ENCODE measurements around the gene PPP1R18. TPM values are rescaled to one million over a fixed set of nuclear protein-coding genes. Genes with fewer than 3 reads are reported as not detected.

The PPP1R18 gene
- total RNA-seq, 1 donor from 2014 or later: 77.3 TPM

GRCh38 chr6:30640481-30640880 lies 46.0 kb downstream of the PPP1R18 start:
- TF ChIP-seq CTCF (conservative IDR thresholded peaks at IDR 0.05; ENCODE audit: low read depth, low read length): no peak
- DNase-seq (ENCODE audit: low read depth): no peak
- no peak overlapping the region for H3K4me3 ChIP-seq (ENCODE audit: low read depth, low read length)

GRCh38 chr6:30635834-30636233 lies 50.6 kb downstream of the PPP1R18 start:
- DNase-seq (ENCODE audit: low read depth): no peak
- H3K4me3 ChIP-seq (ENCODE audit: low read depth, low read length): no peak overlapping the region
- TF ChIP-seq CTCF (conservative IDR thresholded peaks at IDR 0.05; ENCODE audit: low read depth, low read length): no peak

GRCh38 chr6:30626484-30627366 lies 59.7 kb downstream of the PPP1R18 start, which contains the start of gene ATAT1:
TSS of gene ATAT1 (plus strand) at chr6:30626874.
- no peak for DNase-seq (ENCODE audit: low read depth)
- TF ChIP-seq CTCF (conservative IDR thresholded peaks at IDR 0.05; ENCODE audit: low read depth, low read length): peak; percentile 50

More at GRCh38 chr6:30626484-30627366, 59.7 kb downstream of the PPP1R18 start, which contains the start of gene ATAT1:
- peak within 1 kb of the TSS; percentile 89 for H3K4me3 ChIP-seq (ENCODE audit: low read depth, low read length)

Other genes with a start within 250 kb of the PPP1R18 start
- 56.9 and 93.3 TPM in 2 replicates for gene HLA-E, start 197.1 kb downstream of the PPP1R18 start, total RNA-seq
- gene GNL1, start 130.2 kb downstream of the PPP1R18 start, total RNA-seq: 46.1 and 46.3 TPM in 2 replicates
- gene PRR3, start 129.3 kb downstream of the PPP1R18 start, total RNA-seq: 4.6 and 5.2 TPM in 2 replicates
- gene ABCF1, start 115.2 kb downstream of the PPP1R18 start, total RNA-seq: 49.0 and 70.5 TPM in 2 replicates
- gene PPP1R10, start 69.4 kb downstream of the PPP1R18 start, total RNA-seq: 19.6 and 25.8 TPM in 2 replicates
- gene MRPS18B, start 68.8 kb downstream of the PPP1R18 start, total RNA-seq: 65.8 and 87.4 TPM in 2 replicates
- gene ATAT1, start 59.8 kb downstream of the PPP1R18 start, total RNA-seq: 6.2 and 8.9 TPM in 2 replicates
- 4.6 and 10.5 TPM in 2 replicates for gene C6orf136, start 39.5 kb downstream of the PPP1R18 start, total RNA-seq
- gene DHX16, start 13.6 kb downstream of the PPP1R18 start, total RNA-seq: 41.5 and 52.0 TPM in 2 replicates
- 20.4 and 22.5 TPM in 2 replicates for gene NRM, start 4.3 kb upstream of the PPP1R18 start, total RNA-seq
- gene MDC1, start 30.6 kb upstream of the PPP1R18 start, total RNA-seq: 11.4 and 20.7 TPM in 2 replicates
- 1,157 and 1,940 TPM in 2 replicates for gene TUBB, start 33.7 kb upstream of the PPP1R18 start, total RNA-seq
- gene FLOT1, start 56.0 kb upstream of the PPP1R18 start, total RNA-seq: 91.7 and 100 TPM in 2 replicates
- gene IER3, start 57.9 kb upstream of the PPP1R18 start, total RNA-seq: 336 and 354 TPM in 2 replicates
- gene DDR1, start 197.9 kb upstream of the PPP1R18 start, total RNA-seq: 72.0 and 128 TPM in 2 replicates
- 15.0 and 19.1 TPM in 2 replicates for gene GTF2H4, start 221.6 kb upstream of the PPP1R18 start, total RNA-seq
- gene VARS2, start 227.6 kb upstream of the PPP1R18 start, total RNA-seq: 28.1 and 48.5 TPM in 2 replicates
- gene SFTA2, start 245.5 kb upstream of the PPP1R18 start, total RNA-seq: 8.2 and 8.7 TPM in 2 replicates